ENCODE results near the gene BAZ2B.
"Not testable (repeated sequence)": the region's sequence is repeated elsewhere in the genome, so short reads cannot be mapped to it uniquely, and the experiment has no call there.

The BAZ2B gene

GRCh38 chr2:159573294-159573693 is 43.1 kb downstream of the BAZ2B start:
- DNase-seq, result no peak

DNA sequence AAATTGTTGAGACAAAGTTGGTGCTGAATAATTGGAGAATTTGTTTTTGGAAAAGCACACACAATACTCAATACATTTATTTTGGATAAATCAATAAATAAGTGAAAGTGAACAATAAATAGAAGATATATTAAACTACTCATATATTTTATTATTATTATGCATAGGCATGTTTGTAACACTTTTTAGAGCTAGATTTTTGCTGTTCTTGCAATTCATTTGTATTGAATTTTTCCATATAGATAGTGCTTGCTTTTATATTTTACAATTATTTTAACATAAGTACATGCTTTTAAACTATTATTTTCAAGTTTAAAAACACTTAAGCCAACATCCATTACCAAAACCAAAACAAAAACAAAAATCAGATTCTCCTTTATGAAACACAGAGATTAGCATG is 43.9 kb downstream of the BAZ2B start:
- no peak for DNase-seq

GRCh38 chr2:159571540-159572260 is 44.6 kb downstream of the BAZ2B start:
- DNase-seq, result no peak

GRCh38 chr2:159564081-159564480 is 52.3 kb downstream of the BAZ2B start:
- no peak for DNase-seq

- DNase-seq, result no peak
Measured at GRCh38 chr2:159562248-159562647, 54.1 kb downstream of the BAZ2B start.

DNA sequence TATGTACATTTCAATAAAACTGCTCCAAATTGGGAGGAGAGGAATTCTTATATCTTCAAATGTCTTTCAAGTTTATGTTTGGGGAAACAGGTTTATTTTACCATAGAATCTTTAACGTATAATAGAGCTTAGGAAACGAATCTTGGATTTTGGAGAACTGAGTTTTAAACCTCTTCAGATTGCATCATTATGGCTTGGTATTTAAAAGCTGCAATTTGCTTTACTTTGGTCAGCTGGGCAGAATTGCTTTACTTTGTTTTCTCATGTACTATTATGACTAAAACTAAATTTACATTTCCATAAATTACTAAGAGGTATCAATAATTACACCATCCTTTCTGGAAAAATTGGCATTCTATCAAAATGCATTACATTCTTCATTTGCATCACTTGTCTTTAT is 54.6 kb downstream of the BAZ2B start:
- DNase-seq, result no peak

- no peak for DNase-seq
Measured at GRCh38 chr2:159561242-159561641, 55.1 kb downstream of the BAZ2B start.

DNA sequence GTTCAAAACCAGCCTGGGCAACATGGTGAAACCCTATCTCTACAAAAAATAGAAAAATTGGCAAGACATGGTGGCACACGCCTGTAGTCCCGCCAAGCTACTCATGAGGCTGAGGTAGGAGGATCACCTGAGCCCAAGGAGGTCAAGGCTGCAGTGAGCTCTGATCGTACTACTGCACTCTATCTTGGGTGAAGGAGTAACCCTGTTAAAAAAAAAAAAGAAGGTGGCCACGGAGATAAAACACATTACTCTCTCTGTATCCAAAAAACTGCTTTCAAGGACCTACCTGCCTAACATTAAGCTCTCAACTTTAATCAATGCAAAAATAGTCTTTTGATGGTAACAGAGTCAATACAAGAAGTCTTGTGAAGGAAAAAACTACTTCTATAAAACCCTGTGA is 57.3 kb downstream of the BAZ2B start:
- DNase-seq, result no peak

DNA sequence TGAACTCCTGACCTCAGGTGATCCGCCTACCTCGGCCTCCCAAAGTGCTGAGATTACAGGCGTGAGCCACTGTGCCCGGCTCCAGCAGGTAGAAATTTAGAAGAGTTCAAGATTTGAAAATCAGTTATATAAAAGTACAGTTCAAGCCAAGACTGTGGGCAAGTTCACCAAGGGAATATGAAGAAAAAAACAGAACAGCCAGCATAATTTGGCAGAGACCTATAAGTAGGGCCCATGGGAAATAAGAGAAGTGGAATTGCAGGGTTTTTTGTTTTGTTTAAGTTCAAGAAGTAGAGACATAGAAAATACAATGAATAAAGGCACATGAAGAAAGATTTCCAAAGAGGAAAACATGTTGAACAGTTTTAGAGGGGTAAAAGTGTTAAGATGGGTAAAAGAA is 57.9 kb downstream of the BAZ2B start:
- no peak for DNase-seq

DNA sequence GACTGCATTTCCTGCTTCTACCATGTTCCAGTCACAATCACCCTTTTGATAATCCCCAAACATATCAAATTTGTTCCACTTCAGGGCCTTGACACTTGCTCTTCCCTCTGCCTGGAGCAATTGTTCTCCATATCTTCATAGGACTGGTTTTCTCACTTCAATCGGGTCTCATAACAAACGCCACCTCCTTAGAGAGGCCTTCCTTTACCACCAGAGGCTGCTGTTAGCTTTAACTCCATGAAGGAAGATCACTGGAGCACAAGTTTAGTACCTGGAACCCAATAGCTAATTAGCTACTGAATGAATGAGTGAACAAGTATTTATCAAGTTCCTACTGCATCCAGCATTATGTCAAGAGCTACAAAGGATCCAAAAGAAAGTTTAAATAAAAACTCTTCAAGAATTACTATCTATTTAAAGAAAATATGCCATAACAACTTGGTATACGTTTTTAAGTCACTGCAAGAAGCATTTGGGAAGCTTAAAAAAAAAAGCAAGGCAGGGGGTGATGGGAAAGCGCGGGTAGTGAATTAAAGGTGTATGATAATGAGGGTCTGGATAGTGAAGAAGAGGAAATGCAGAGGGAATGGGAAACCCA is 58.8 kb downstream of the BAZ2B start:
- DNase-seq, result no peak

GRCh38 chr2:159555651-159556392 is 60.5 kb downstream of the BAZ2B start:
- no peak for DNase-seq

GRCh38 chr2:159553727-159554126 is 62.6 kb downstream of the BAZ2B start:
- DNase-seq, result no peak

GRCh38 chr2:159551806-159552205 is 64.5 kb downstream of the BAZ2B start:
- no peak for DNase-seq

DNA sequence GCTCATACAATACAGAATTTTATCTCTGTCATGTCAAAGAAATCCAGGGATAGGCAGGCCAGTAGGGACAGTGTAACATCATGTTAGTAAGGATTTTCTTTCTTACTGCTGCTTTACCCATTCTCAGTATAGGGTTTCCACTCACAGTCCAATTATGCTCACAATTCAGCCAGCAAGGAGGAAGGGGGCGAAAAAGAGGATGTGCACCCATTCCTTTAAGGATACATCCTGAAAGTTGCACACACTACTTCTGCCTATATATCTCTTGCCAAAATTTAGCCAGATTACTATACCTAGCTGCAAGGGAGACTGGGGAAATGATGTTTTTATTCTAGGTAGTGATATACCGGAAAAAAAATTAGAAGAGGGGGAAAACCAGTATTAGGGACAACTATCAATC is 66.1 kb downstream of the BAZ2B start:
- DNase-seq, result no peak

GRCh38 chr2:159549234-159549633 is 67.1 kb downstream of the BAZ2B start:
- DNase-seq, result no peak

GRCh38 chr2:159546716-159547430 is 69.5 kb downstream of the BAZ2B start:
- no peak for DNase-seq

- no peak for DNase-seq
Measured at GRCh38 chr2:159546039-159546438, 70.3 kb downstream of the BAZ2B start.

DNA sequence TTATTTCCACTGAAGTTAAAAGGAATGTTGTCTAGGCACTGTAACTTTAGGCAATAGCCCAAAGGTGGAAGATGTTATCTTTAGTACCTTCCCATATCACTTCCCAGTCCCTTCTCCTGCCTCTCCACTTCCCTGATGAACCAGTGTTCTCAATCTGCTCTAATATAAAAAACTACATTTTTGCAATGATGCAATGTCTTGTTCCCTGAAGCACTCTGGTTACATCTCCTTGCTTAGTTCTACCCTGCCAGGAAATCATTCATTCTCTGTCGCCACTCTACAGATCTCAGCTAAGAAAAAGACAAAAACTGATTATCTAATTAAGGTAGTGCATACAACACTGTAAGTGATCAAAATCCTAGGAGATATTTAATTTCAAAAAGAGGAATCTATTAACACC is 71.3 kb downstream of the BAZ2B start:
- DNase-seq, result no peak

DNA sequence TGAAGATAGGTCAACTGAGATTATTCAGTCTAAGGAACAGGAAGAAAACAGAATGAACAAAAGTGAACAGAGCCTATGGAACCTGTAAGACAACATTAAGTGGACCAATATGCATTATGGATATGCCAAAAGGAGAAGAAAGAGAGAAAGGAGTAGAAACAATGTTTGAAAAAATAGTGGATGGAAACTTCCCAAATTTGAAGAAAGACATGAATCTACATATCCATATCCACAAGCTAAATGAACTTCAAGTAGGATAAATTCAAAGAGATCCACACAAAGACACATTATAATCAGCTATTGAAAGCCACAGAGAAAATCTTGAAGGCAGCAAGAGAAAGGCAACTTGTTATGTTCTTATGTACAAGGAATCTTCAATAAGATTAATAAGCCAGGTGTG is 74.2 kb downstream of the BAZ2B start:
- DNase-seq, result no peak

DNA sequence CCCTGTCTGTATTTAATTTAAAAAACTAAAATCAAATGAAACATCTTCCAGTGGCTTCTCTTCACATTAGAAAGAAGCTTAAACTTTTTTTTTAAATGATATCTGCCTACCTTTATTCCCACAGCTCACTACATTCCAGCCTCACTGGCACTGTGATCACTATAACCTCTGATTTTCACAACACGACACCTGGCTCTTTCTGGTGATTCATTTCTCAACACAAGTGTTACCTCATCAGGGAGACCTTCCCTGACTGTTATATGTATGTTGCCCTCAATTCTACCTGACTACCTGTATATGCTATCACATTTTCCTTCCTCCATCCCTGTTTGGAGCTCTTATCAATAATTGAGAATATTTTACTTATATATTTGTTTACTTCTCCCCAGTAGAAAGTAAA is 76.6 kb downstream of the BAZ2B start:
- no peak for DNase-seq

- DNase-seq, result no peak
Measured at GRCh38 chr2:159538801-159539200, 77.5 kb downstream of the BAZ2B start.

- DNase-seq, result not testable (repeated sequence)
Measured at GRCh38 chr2:159535261-159535660, 81.1 kb downstream of the BAZ2B start.

- no peak for DNase-seq
Measured at GRCh38 chr2:159531475-159531874, 84.9 kb downstream of the BAZ2B start.

DNA sequence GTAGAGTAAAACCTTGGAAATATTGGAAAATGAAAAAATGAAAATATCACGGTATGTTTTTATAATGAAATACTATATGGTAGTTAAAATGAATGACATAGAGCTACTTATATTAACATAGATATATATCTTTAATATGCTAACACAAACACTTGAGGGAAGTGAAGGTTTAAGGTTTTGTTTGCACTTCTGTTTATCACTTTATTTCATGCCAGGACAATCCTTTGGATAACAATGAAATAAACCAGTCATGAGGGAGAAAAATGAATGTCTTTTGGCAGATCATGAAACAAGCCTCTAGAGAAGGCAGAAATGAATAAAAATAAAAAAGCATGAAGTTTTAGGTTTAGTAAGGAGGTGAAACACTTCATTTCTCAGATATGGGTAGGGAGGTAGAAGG is 89.9 kb downstream of the BAZ2B start:
- no peak for DNase-seq
